GM12872 (cell line): ENCODE measurements around the gene SCAF1.

Source experiments
- CTCF ChIP-seq: IDR thresholded peaks from 3 replicates; pipeline ENCODE4 v1.5.1; 2011; ENCODE audit warnings: low read depth, mild to moderate bottlenecking, low read length, moderate library complexity; ENCODE audit not compliant: insufficient read depth

The SCAF1 gene

DNA sequence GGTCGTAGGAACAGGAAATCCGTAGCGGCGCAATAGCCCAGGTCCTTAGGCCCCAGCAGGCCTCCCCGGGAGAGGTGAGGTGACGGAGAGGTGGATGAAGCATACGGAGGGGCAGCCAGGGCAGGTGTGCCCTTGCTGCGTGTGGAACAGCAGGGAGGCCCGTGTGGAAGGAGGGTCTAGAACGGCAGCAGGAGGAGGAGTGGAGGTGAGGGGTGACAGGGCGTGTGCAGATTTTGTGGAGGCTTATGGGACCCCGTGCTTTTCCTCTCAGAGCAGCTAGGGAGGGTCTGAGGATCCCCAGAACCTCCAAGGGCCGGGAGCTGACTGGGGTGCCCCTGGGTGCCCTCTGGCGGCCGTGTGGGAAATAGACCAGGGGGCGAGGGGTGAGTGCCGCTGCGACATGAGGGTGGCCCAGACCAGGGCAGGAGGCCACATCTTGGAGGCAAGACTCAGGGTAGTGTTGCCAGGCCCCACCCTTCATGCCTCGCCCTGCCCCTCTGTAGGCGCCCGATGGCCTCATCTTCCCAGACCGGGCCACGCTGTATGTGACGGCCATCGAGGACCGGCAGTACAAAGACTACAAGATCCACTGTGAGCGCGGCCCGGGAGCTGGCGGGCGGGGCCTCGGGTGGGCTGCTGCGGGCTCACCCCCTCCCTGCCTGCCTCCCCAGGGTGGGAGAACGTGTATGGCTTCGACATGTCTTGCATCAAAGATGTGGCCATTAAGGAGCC, 42.4 kb downstream of the SCAF1 start:
- TF ChIP-seq CTCF, result peak; percentile 79

- no peak for TF ChIP-seq CTCF
Measured at GRCh38 chr19:49684983-49685553, 43.1 kb downstream of the SCAF1 start.

DNA sequence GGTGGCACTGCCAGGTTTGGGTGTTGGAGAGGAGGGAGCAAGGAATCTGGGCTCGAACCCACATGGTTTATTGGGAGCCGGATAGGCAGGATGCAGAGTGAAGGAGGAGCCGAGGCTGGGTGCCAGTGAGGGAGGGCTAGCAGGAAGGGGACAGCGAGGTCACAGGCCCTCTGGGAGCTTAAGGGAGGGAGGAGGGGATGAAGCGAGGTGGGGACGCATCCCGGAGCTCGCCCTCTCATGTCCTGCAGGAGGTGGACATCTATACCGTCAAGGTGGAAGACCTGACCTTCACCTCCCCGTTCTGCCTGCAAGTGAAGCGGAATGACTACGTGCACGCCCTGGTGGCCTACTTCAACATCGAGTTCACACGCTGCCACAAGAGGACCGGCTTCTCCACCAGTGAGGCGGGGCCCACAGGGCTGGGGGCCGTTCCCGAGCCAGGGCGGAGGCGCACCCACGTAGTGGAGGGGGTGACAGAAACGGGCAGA, 43.9 kb downstream of the SCAF1 start:
- no peak for TF ChIP-seq CTCF

- TF ChIP-seq CTCF, result no peak
Measured at GRCh38 chr19:49686503-49687088, 44.6 kb downstream of the SCAF1 start.

DNA sequence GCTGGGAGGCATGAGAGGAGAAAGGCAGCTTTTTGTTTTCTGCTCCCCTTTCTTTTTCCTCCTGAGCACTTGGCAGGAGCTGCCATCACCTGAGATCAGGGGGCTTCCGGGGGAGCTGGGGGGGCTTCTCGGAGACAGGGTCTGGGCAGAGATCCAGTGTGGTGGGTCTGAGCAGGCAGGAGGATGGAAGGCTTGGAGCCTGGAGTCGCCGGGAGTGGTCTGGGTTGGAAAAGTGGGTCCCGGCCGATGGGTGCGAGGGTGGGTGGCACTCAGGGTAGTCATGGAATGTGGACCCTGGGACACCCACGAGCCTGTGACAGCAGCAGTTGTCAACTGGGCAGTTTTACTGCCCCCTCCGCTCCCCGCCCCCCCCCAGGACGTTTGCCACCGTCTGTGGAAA, 45.1 kb downstream of the SCAF1 start:
- TF ChIP-seq CTCF, result no peak

DNA sequence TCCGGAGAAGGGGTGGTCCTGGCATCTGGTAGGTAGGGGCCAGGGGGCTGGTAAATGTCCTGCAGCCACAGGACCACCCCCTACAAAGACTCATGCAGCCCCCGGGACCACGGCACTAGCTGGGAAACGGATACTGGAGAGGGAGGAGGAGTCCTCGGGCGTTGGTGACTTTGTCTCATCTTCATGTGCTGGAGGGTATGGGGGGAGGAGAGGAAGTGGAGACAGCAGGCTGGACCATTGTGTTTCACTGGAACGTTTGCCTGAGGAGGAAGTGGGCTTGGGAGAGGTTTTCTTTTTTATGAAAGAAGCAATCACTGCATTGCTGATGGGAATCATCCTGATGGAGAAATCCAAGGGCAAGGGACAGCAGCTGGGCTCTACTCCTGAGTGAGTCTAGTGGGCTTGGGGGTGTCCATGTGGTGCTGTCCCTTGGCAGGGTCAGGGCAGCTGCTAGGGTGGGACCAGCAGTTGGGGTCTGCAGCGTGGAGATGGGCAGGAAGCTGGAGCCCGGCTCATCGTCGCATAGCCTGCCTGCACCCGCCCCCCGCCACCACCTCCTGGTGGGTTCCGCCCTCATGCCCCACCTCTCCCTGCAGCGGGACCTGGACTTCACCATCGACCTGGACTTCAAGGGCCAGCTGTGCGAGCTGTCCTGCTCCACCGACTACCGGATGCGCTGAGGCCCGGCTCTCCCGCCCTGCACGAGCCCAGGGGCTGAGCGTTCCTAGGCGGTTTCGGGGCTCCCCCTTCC, 45.7 kb downstream of the SCAF1 start:
- TF ChIP-seq CTCF, result no peak

- no peak for TF ChIP-seq CTCF
Measured at GRCh38 chr19:49688531-49689132, 46.6 kb downstream of the SCAF1 start.
